IPS-18a (cell line): ENCODE measurements around the gene PRODH.

ENCODE experiments used
- H3K27ac ChIP-seq: one replicate; pipeline ENCODE4 v1.5.1; 2013; ENCODE audit warnings: low read length
- H3K27me3 ChIP-seq: one replicate; pipeline ENCODE4 v1.6.1; 2013; ENCODE audit warnings: mild to moderate bottlenecking, low read length; ENCODE audit not compliant: control insufficient read depth, insufficient read depth
- H3K36me3 ChIP-seq: one replicate; pipeline ENCODE4 v1.6.1; 2013; ENCODE audit warnings: low read depth, low read length; ENCODE audit not compliant: control insufficient read depth
- H3K4me1 ChIP-seq: one replicate; pipeline ENCODE4 v1.6.1; 2013; ENCODE audit warnings: low read depth, low read length; ENCODE audit not compliant: control insufficient read depth
- H3K4me3 ChIP-seq: one replicate; pipeline ENCODE4 v1.5.1; 2013; ENCODE audit warnings: low read length
- H3K9ac ChIP-seq: one replicate; pipeline ENCODE4 v1.6.1; 2013; ENCODE audit warnings: mild to moderate bottlenecking, low read length, moderate library complexity
- H3K9me3 ChIP-seq: one replicate; pipeline ENCODE4 v1.6.1; 2013; ENCODE audit warnings: low read depth, low read length; ENCODE audit not compliant: control insufficient read depth

PRODH gene

DNA sequence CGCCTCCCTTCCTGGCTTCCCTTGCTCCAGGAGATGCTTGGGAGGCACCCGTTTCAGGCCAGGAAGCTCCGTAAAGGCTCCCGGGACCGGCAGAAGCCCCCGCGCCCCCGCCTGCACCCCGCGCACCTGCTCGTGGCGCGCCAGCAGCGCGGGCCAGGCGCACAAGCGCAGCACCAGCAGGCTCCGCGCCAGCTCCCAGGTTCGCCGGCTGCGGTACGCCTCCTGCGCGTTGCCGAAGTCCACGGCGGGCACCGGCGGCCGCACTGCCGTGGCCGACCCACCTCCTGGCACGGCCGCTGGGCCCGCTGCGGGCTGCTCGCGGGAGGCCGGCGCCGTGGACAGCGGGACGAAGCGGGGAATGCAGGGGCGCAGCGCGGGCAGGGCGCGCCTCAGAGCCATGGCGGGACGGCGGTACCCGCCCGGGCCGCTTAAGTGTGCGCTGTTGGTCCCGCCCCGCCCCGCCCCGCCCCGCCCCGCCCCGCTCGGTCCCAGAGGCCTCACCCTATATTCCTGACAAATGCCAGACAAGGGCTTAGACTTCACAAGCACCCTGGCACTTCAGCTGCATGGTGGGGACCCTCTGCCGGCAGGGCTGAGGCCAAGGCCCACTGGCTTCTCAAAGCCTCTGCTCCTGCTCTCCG lies at the start of gene PRODH:
TSS of gene PRODH (minus strand) at position 405 of the 641 bp plus-strand sequence. CDS start at position 399, 6 bp downstream.
- Histone ChIP-seq H3K9me3 (no peaks in the 10 kb centered on the region), H3K27ac (no peak within 1 kb of the TSS), H3K4me3 (no peak within 1 kb of the TSS), H3K27me3 (no peaks in the 10 kb centered on the region), H3K4me1 (no peaks in the 10 kb centered on the region), H3K36me3 (no peaks in the 10 kb centered on the region), H3K9ac (no peak within 1 kb of the TSS)

DNA sequence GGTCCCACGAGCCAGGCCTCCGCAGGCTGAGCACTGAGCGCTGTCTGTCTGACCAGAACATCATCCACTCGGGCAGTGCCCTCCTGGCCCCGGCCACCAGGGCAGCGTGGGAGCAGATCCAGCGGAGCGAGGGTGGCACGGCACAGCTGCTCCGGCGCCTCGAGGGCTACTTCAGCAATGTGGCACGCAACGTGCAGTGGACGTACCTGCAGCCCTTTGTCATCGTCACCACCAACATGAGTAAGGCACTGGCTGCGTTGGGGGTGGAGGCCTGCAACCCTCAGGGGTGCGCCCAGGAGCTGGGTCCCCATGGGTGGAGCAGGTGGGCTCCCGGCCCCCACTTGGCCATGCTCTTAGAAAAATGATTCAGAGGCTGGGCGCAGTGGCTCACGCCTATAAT lies 49.7 kb upstream of the PRODH start:
- peaks cover 4% of the 10 kb centered on the region for H3K9me3 ChIP-seq
- no peak overlapping the region for H3K27ac ChIP-seq
- H3K36me3 ChIP-seq, result no peaks in the 10 kb centered on the region
- H3K4me1 ChIP-seq, result no peaks in the 10 kb centered on the region
- no peak overlapping the region for H3K9ac ChIP-seq
- no peaks in the 10 kb centered on the region for H3K27me3 ChIP-seq
- no peak overlapping the region for H3K4me3 ChIP-seq

DNA sequence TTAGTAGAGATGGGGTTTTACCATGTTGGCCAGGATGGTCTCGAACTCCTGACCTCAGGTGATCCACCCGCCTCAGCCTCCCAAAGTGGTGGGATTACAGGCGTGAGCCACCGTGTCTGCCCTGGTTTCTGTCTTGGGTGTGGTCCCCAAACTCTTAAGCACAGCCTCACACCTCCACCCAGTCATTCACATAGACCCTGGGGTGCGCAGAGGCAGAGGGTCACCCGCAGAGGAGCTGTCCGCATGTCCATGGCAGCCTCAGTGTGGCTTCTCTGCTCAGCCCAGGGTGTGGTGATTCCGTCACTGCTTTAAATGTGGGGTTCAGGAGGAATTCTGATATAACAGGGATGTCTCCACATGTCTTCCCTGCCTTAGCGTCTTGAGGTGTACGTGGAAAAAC lies 48.5 kb upstream of the PRODH start:
- peaks cover 6% of the 10 kb centered on the region for H3K9me3 ChIP-seq
- no peaks in the 10 kb centered on the region for H3K4me1 ChIP-seq
- H3K36me3 ChIP-seq, result no peaks in the 10 kb centered on the region
- H3K4me3 ChIP-seq, result no peak overlapping the region
- no peak overlapping the region for H3K27ac ChIP-seq
- no peak overlapping the region for H3K9ac ChIP-seq
- H3K27me3 ChIP-seq, result no peaks in the 10 kb centered on the region

DNA sequence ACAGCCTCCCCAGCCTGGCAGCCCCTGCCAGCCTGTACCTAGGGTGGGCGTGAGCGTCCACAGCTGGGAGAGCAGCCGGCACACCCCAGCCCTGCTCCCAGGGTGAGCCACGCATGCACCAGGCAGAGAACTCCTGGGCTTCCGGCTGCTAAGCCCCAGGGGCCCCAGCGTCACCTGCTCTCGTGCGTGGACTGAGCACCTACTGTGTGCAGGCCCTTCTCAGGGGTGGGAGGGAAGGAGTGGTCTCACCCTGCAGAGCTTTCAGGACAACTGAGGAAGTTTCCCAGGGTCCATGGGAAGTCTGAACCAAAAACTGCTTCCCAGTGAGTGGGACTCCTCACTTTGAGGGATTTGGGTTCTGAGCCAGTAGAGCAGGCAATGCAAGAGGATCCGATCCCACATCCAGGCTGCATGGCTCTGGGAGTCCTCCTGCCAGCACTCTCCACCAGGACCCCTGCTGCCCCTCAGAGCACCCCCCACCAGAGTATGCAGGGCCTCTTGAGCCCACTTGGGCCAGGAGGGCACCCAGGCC lies 47.1 kb upstream of the PRODH start:
- Histone ChIP-seq H3K4me3 (no peak overlapping the region), H3K9me3 (peaks cover 6% of the 10 kb centered on the region), H3K27ac (no peak overlapping the region), H3K4me1 (no peaks in the 10 kb centered on the region), H3K36me3 (no peaks in the 10 kb centered on the region), H3K27me3 (no peaks in the 10 kb centered on the region), H3K9ac (no peak overlapping the region)

DNA sequence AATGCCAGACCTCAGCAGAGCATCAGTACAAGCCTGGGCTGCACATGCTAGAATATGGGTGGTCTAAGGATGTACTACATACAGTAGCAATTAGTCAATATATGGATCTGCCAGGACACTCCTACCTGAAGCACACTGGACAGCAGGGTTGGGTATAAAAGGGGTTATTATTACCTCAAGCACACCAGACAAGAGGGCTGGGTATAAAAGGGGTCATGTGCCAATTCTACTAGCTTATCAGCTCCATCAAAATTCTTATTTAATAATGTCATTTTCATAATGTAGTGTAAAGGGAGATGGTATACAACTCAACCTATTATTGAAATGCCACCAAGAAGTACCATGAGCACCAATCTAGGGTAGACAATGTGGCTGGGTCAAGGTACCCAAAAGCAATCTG lies 44.7 kb upstream of the PRODH start:
- no peaks in the 10 kb centered on the region for H3K36me3 ChIP-seq
- no peak overlapping the region for H3K4me3 ChIP-seq
- no peaks in the 10 kb centered on the region for H3K27me3 ChIP-seq
- H3K9me3 ChIP-seq, result peaks cover 6% of the 10 kb centered on the region
- H3K27ac ChIP-seq, result no peak overlapping the region
- H3K9ac ChIP-seq, result no peak overlapping the region
- no peaks in the 10 kb centered on the region for H3K4me1 ChIP-seq

- no peak overlapping the region for H3K9ac ChIP-seq
- peaks cover 6% of the 10 kb centered on the region for H3K9me3 ChIP-seq
- no peaks in the 10 kb centered on the region for H3K36me3 ChIP-seq
- H3K4me3 ChIP-seq, result no peak overlapping the region
- H3K27ac ChIP-seq, result no peak overlapping the region
- H3K4me1 ChIP-seq, result no peaks in the 10 kb centered on the region
- no peaks in the 10 kb centered on the region for H3K27me3 ChIP-seq
These were observed 43.9 kb upstream of the PRODH start for GRCh38 chr22:18979957-18980356.

DNA sequence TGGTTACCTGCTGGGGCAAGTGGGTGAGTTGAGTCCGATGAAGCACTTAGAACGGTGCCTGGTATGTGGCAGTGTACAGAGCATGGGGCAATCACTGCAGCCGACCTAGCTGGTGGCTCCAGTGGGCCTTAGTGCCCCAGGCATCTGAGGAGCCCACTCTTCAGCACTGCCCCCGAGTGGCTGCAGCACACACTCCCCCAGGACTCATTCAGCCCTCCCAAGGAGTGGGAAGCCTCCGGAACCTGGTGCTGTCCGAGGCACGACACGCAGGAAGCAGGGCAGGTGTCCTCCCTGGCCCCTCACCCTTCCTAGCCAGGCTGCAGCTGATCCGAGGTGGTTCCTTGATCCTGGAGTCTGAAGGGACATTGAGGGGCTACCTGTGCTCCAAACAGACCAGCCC lies 42.4 kb upstream of the PRODH start:
- Histone ChIP-seq H3K27me3 (no peaks in the 10 kb centered on the region), H3K36me3 (no peaks in the 10 kb centered on the region), H3K4me1 (no peaks in the 10 kb centered on the region), H3K9ac (no peak overlapping the region), H3K9me3 (peaks cover 6% of the 10 kb centered on the region), H3K4me3 (no peak overlapping the region), H3K27ac (no peak overlapping the region)

GRCh38 chr22:18977824-18978425 lies 41.8 kb upstream of the PRODH start:
- Histone ChIP-seq H3K4me1 (no peaks in the 10 kb centered on the region), H3K9ac (no peak overlapping the region), H3K27me3 (no peaks in the 10 kb centered on the region), H3K27ac (no peak overlapping the region), H3K9me3 (peaks cover 6% of the 10 kb centered on the region), H3K4me3 (no peak overlapping the region), H3K36me3 (no peaks in the 10 kb centered on the region)

- H3K27ac ChIP-seq, result no peak overlapping the region
- H3K27me3 ChIP-seq, result no peaks in the 10 kb centered on the region
- no peaks in the 10 kb centered on the region for H3K4me1 ChIP-seq
- H3K9ac ChIP-seq, result no peak overlapping the region
- H3K36me3 ChIP-seq, result no peaks in the 10 kb centered on the region
- H3K4me3 ChIP-seq, result no peak overlapping the region
- peaks cover 6% of the 10 kb centered on the region for H3K9me3 ChIP-seq
These were observed 40.2 kb upstream of the PRODH start for GRCh38 chr22:18976197-18976751.

DNA sequence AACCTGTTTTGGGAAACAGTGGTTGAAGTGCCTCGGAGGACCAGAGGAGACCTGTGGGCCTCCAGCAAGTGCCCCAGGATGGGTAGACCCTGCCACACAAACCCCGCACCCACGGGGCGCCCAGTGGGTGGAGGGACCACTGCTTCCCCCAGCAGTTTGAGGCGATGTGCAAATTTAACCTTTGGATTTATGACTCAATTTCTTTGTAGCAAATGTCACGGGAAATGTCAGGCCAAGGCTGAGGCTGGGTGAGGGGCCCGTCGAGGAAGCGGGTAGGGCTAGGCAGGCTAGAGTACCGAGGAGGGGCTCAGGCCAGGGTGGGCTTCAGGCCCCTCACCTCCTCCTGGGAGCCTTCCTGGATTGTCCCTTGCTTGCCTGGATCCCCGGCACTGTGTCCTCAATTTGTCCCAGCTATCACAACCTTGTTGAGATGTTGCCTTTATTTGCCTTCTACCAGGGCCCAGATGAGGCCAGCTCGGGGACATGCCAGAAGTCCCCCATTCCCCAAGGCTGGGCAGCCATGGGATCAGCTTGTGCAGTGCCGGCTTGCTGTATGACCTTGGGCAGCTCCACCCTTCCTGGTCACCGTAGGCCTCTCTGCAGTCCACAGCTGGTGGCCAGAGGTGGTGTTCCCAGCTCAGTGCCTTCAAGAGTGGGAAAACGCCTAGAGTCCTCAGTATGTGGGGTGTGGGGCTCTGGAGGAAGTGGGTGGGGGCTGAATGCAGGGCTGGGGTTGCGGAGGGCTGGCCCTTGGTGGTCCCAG lies 39.5 kb upstream of the PRODH start:
- no peaks in the 10 kb centered on the region for H3K36me3 ChIP-seq
- no peak overlapping the region for H3K9ac ChIP-seq
- H3K9me3 ChIP-seq, result peaks cover under 1% of the 10 kb centered on the region
- H3K27me3 ChIP-seq, result no peaks in the 10 kb centered on the region
- no peak overlapping the region for H3K27ac ChIP-seq
- no peaks in the 10 kb centered on the region for H3K4me1 ChIP-seq
- no peak overlapping the region for H3K4me3 ChIP-seq

- Histone ChIP-seq H3K36me3 (no peaks in the 10 kb centered on the region), H3K9ac (no peak overlapping the region), H3K27ac (no peak overlapping the region), H3K4me3 (no peak overlapping the region), H3K9me3 (no peaks in the 10 kb centered on the region), H3K27me3 (no peaks in the 10 kb centered on the region), H3K4me1 (no peaks in the 10 kb centered on the region)
These were observed 38.5 kb upstream of the PRODH start for GRCh38 chr22:18974477-18975180.
